Effector memory CD8-positive, alpha-beta T cell (primary cell): ENCODE results near the gene PLA1A.

Experiments used
- ATAC-seq: fragments of 150-1000 bp; cut with Tn5 transposase; replicated peaks from 2 replicates; pipeline ENCODE4 v1.10.0; 2021; ENCODE audit warnings: mild to moderate bottlenecking, moderate library complexity
- DNase-seq, 3 experiments: peaks; one replicate each; pipeline ENCODE4 v3.0.0; 2021
- H3K27ac Mint-ChIP-seq, 2 donors: one replicate each; pipeline ENCODE4 v1.8.0; 2022; ENCODE audit warnings: mild to moderate bottlenecking in 2 of 2, mixed read lengths in 2 of 2, moderate library complexity in 2 of 2
- H3K27me3 Mint-ChIP-seq, 2 donors: one replicate each; pipeline ENCODE4 v1.8.0; 2022; ENCODE audit warnings: mixed read lengths in 2 of 2
- H3K36me3 Mint-ChIP-seq: one replicate; pipeline ENCODE4 v1.8.0; 2022; ENCODE audit warnings: mild to moderate bottlenecking, moderate library complexity, mixed read lengths; ENCODE audit not compliant: insufficient read depth
- H3K4me1 Mint-ChIP-seq, 2 donors: one replicate each; pipeline ENCODE4 v1.8.0; 2022; ENCODE audit warnings: low read depth in 2 of 2, mixed read lengths in 2 of 2
- H3K4me3 Mint-ChIP-seq, 2 donors: one replicate each; pipeline ENCODE4 v1.8.0; 2022; ENCODE audit warnings: mild to moderate bottlenecking in 2 of 2, mixed read lengths in 2 of 2, moderate library complexity in 2 of 2
- H3K9me3 Mint-ChIP-seq, 2 donors: one replicate each; pipeline ENCODE4 v1.8.0; 2022; ENCODE audit warnings: mixed read lengths in 2 of 2

Gene PLA1A

GRCh38 chr3:119602676-119603075 lies 5.0 kb downstream of the PLA1A start:
- Mint-ChIP-seq H3K27ac (no peak overlapping the region), H3K9me3 (no peaks in the 10 kb centered on the region), H3K4me1 (no peaks in the 10 kb centered on the region), H3K36me3 (no peaks in the 10 kb centered on the region), H3K27me3 (no peaks in the 10 kb centered on the region), H3K4me3 (no peak overlapping the region)
- ATAC-seq (no peak), DNase-seq (no peak)

DNA sequence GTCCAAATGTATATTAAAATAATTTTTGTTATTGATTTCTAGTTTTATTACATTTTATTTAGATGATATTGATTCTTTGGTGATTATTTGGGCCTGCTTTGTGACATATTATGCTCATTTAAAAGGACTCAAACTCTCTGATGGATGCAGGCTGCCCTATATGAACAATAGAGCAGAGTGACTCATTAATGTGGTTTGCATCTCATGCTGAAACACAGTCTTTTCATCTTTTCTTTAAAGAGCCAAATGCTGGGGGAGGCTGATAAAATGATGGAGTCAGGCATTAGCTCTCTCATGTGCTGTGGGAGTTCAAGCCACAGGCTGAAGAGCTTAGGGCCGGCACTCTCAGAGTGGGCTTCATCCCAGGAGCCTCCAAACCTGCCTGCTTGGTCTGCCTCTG lies 7.2 kb downstream of the PLA1A start:
- Mint-ChIP-seq H3K9me3 (no peaks in the 10 kb centered on the region), H3K4me1 (no peaks in the 10 kb centered on the region), H3K27ac (no peak overlapping the region), H3K36me3 (no peaks in the 10 kb centered on the region), H3K27me3 (peaks cover 10 to 12% of the 10 kb centered on the region in 2 donors), H3K4me3 (no peak overlapping the region)
- no peak for ATAC-seq
- DNase-seq = no peak

- no peak for DNase-seq
- no peak for ATAC-seq
- peaks cover 12 to 14% of the 10 kb centered on the region in 2 donors for H3K27me3 Mint-ChIP-seq
- H3K27ac Mint-ChIP-seq = no peak overlapping the region
- no peaks in the 10 kb centered on the region for H3K36me3 Mint-ChIP-seq
- no peak overlapping the region for H3K4me3 Mint-ChIP-seq
- H3K9me3 Mint-ChIP-seq = no peaks in the 10 kb centered on the region
- H3K4me1 Mint-ChIP-seq = no peaks in the 10 kb centered on the region
Observed at GRCh38 chr3:119608405-119609000, 10.8 kb downstream of the PLA1A start.

- Mint-ChIP-seq H3K4me1 (no peaks in the 10 kb centered on the region), H3K9me3 (no peaks in the 10 kb centered on the region), H3K36me3 (no peaks in the 10 kb centered on the region), H3K27me3 (peaks cover 12 to 14% of the 10 kb centered on the region in 2 donors), H3K4me3 (no peak overlapping the region), H3K27ac (no peak overlapping the region)
- DNase-seq = no peak
- no peak for ATAC-seq
Observed at GRCh38 chr3:119609301-119609700, 11.6 kb downstream of the PLA1A start.

DNA sequence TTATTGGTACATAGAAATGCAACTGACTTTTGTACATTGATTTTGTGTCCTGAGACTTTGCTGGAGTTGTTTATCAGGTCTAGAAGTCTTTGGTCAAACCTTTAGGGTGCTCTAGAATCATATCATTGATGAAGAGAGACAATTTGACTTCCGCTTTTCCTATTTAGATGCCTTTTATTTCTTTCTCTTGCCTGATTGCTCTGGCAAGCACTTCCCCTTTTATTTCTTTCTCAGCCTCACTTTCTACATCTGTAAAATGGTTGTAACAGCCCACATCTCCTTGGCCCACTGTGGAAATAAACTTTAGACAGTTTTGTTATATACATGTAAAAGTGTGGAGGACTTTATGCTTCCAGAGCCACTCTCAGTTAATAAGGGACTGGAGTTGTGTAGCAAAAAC lies 14.0 kb downstream of the PLA1A start:
- H3K4me3 Mint-ChIP-seq = no peak overlapping the region
- no peaks in the 10 kb centered on the region for H3K36me3 Mint-ChIP-seq
- H3K27ac Mint-ChIP-seq = no peak overlapping the region
- DNase-seq = no peak
- ATAC-seq = no peak
- H3K27me3 Mint-ChIP-seq = peaks cover 13 to 14% of the 10 kb centered on the region in 2 donors
- no peaks in the 10 kb centered on the region for H3K9me3 Mint-ChIP-seq
- H3K4me1 Mint-ChIP-seq = no peaks in the 10 kb centered on the region

GRCh38 chr3:119613201-119613600 lies 15.5 kb downstream of the PLA1A start:
- Mint-ChIP-seq H3K27ac (no peak overlapping the region), H3K4me3 (no peak overlapping the region), H3K9me3 (no peaks in the 10 kb centered on the region), H3K36me3 (no peaks in the 10 kb centered on the region), H3K27me3 (peaks cover 21 to 22% of the 10 kb centered on the region in 2 donors), H3K4me1 (no peaks in the 10 kb centered on the region)
- DNase-seq = no peak
- ATAC-seq = no peak

DNA sequence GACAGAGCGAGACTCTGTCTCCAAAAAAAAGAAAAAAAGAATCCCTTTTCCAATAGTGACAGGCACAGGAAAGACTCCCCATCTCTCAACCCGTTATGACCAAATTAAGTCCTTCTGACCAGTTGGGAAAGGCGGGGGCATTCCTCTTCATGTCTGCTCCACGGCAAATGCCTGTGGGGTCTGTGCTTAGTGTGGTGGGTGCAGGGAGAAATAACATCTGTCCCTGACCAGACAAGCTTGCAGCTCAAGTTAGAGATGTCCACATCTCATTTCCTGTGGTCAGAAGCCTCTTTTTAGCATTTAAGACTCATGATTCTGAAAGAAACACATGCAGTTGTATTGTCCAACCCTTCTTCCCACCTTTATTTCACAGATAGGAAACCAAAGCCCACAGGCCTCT lies 16.2 kb downstream of the PLA1A start:
- DNase-seq (no peak), ATAC-seq (no peak)
- H3K27ac Mint-ChIP-seq = no peak overlapping the region
- no peaks in the 10 kb centered on the region for H3K4me1 Mint-ChIP-seq
- H3K36me3 Mint-ChIP-seq = no peaks in the 10 kb centered on the region
- H3K27me3 Mint-ChIP-seq = peaks cover 21 to 23% of the 10 kb centered on the region in 2 donors
- no peaks in the 10 kb centered on the region for H3K9me3 Mint-ChIP-seq
- no peak overlapping the region for H3K4me3 Mint-ChIP-seq

GRCh38 chr3:119616056-119616455 lies 18.4 kb downstream of the PLA1A start:
- H3K27ac Mint-ChIP-seq = no peak overlapping the region
- no peaks in the 10 kb centered on the region for H3K36me3 Mint-ChIP-seq
- H3K4me3 Mint-ChIP-seq = no peak overlapping the region
- H3K4me1 Mint-ChIP-seq = no peaks in the 10 kb centered on the region
- no peaks in the 10 kb centered on the region for H3K9me3 Mint-ChIP-seq
- peaks cover 14 to 37% of the 10 kb centered on the region in 2 donors for H3K27me3 Mint-ChIP-seq
- DNase-seq = no peak
- ATAC-seq = no peak

DNA sequence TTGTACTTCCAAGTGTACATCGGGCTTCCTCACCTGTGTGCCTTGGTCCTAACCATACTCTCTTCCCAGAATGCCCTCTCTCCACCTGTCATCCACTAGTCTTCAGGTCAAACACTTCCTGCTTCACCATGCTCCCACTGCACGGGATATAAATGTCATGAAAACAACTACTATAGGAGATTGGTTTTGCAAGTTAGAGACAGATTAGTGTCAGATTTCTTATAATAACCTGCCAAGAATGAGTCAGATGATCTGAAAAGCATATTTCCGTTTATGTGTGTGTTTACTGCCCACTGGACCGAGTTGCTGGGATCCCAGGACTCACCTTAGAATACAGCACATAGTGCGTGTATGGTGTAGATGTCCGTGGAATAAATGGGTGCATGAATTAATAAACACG lies 21.4 kb downstream of the PLA1A start:
- Mint-ChIP-seq H3K36me3 (no peaks in the 10 kb centered on the region), H3K4me3 (no peak overlapping the region), H3K9me3 (no peaks in the 10 kb centered on the region), H3K27ac (no peak overlapping the region), H3K4me1 (no peaks in the 10 kb centered on the region), H3K27me3 (peaks cover 14 to 38% of the 10 kb centered on the region in 2 donors)
- no peak for ATAC-seq
- DNase-seq = no peak

- no peaks in the 10 kb centered on the region for H3K36me3 Mint-ChIP-seq
- H3K27ac Mint-ChIP-seq = no peak overlapping the region
- no peaks in the 10 kb centered on the region for H3K9me3 Mint-ChIP-seq
- H3K4me1 Mint-ChIP-seq = no peaks in the 10 kb centered on the region
- ATAC-seq (no peak), DNase-seq (no peak)
- peaks cover 24 to 50% of the 10 kb centered on the region in 2 donors for H3K27me3 Mint-ChIP-seq
- H3K4me3 Mint-ChIP-seq = no peak overlapping the region
Observed at GRCh38 chr3:119620899-119621298, 23.2 kb downstream of the PLA1A start.

DNA sequence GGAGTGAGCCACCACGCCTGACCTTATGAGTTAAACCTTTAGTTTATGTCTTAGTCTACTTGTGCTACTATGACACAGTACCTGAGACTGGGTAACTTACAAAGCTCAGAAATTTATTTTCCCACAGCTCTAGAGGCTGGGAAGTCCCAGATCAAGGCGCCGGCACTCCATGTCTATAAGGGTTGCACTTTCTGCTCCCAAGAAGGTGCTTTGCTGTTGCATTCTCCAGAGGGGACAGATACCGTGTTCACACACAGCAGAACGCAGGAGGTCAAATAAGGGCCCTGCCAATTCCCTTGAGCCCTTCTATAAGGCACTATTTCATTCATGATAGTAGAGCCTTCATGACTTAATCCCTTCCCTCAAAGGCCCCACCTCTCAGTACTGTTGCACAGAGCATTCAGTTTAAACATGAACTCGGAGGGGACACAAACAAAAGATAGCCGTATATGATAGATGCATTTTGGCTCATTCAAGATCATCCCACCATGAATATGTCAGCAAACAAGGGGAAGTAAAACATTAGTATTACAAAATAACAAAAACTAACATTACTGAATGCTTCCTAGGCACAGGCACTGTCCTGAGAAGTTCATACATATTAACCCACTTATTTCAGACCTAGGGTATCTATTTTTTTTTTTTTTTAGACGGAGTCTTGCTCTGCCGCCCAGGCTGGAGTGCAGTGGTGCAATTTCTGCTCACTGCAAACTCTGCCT lies 26.5 kb downstream of the PLA1A start:
- DNase-seq (no peak), ATAC-seq (no peak)
- H3K4me3 Mint-ChIP-seq = no peak overlapping the region
- H3K27ac Mint-ChIP-seq = no peak overlapping the region
- H3K27me3 Mint-ChIP-seq = peaks cover 10 to 55% of the 10 kb centered on the region in 2 donors
- no peaks in the 10 kb centered on the region for H3K36me3 Mint-ChIP-seq
- peaks cover 6 to 13% of the 10 kb centered on the region in 2 donors for H3K4me1 Mint-ChIP-seq
- no peaks in the 10 kb centered on the region for H3K9me3 Mint-ChIP-seq

DNA sequence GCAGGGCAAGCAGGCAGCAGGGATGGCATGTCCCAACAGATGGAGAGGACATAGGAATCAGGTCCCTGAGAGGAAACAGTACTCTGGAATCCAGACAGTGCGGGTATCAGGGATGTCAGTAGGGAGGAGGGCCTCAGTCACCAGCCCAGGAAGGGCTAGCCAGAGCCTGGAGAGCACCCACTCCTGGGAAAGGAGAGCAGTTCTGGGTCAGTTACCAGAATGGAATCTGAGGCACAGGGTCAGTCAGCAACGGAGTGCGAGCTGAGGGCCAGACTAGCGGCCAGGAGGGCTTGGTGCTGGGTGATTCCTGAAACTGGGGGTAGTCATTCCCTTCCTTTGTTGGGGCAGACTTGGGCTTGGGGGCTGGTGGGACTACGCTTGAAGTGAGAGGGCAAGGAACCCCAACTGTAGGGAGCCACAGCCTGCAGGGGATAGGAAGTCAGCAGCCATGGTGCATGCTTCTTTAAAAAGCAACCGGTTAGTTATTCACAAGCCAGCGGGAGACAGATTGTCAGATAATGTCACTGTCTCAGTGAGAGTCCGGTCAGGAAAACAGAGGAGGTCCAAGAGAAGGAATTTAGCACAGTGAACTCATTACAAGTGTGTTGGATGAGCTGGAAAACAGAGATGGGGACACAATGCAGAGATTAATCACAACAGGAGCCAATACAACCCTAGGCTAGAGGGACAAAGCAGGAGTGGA lies 27.9 kb downstream of the PLA1A start:
- Mint-ChIP-seq H3K27me3 (peaks cover 10 to 48% of the 10 kb centered on the region in 2 donors), H3K36me3 (no peaks in the 10 kb centered on the region), H3K4me1 (peaks cover 6 to 13% of the 10 kb centered on the region in 2 donors), H3K9me3 (no peaks in the 10 kb centered on the region), H3K27ac (no peak overlapping the region), H3K4me3 (no peak overlapping the region)
- DNase-seq (no peak), ATAC-seq (no peak)

DNA sequence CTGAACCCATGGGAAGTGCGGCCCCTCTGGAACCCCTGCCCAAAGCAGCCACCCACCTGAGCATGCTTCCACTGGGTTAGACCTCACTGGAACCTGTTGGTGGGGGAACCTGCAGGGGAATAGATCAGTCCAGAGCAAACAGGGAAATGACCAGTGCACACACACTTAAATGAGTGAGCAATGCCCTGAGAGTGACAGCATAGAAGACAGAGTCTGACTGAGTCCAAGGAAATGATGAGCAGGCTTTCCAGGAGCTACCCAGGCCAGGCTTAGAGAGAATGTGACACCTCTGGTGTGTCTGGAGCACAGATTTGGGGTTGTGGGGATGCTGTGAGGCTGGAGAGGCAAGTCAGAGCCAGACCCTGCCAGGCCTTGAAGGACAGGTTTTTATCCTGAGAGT lies 28.5 kb downstream of the PLA1A start:
- Mint-ChIP-seq H3K27me3 (peaks cover 10 to 42% of the 10 kb centered on the region in 2 donors), H3K36me3 (no peaks in the 10 kb centered on the region), H3K4me1 (peaks cover 6 to 13% of the 10 kb centered on the region in 2 donors), H3K4me3 (no peak overlapping the region), H3K9me3 (no peaks in the 10 kb centered on the region), H3K27ac (no peak overlapping the region)
- ATAC-seq = no peak
- DNase-seq = no peak

DNA sequence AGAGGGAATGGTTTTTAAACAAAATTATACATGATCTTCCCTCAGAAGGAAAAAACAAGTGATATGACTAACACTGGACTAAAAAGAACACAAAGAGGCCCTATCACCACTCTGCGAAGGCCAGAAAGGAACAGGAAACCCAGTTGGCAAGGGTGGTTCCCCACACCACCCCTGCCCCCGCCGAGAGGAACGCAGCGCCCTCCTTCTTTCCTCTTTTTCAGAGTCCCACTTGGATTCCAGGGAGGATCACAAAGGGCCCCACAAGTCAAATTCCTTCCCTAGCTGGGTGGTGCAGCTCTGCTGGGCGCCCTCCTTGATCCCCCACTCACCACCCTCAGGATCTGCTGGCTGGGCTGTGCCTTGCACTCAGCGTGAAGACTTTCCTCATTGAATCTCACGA lies 29.8 kb downstream of the PLA1A start:
- H3K9me3 Mint-ChIP-seq = no peaks in the 10 kb centered on the region
- H3K27me3 Mint-ChIP-seq = peaks cover 10 to 47% of the 10 kb centered on the region in 2 donors
- peak overlapping the region in 1 of 2 donors; percentile 58 for H3K27ac Mint-ChIP-seq
- H3K4me3 Mint-ChIP-seq = peak overlapping the region; percentile 50 to 60
- H3K4me1 Mint-ChIP-seq = peaks cover 6 to 13% of the 10 kb centered on the region in 2 donors
- peak; percentile 60 for ATAC-seq
- DNase-seq = no peak
- H3K36me3 Mint-ChIP-seq = no peaks in the 10 kb centered on the region
